ENCODE results near the gene TNFRSF14. TPM values are rescaled to one million over a fixed set of nuclear protein-coding genes. Genes with fewer than 3 reads are reported as not detected.

The TNFRSF14 gene
- total RNA-seq = 100 to 1,000 TPM in 1 of 4 donors, 10 to 100 TPM in 3; 64.9 to 105 (median 91.1) TPM

DNA sequence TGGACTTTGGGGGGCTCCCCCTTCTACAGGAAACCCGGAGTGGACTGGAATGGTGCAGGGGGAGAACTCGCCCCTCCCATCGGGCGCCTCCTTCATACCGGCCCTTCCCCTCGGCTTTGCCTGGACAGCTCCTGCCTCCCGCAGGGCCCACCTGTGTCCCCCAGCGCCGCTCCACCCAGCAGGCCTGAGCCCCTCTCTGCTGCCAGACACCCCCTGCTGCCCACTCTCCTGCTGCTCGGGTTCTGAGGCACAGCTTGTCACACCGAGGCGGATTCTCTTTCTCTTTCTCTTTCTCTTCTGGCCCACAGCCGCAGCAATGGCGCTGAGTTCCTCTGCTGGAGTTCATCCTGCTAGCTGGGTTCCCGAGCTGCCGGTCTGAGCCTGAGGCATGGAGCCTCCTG lies at the start of gene TNFRSF14:
TSS of gene TNFRSF14 (plus strand) at position 95 of the 401 bp plus-strand sequence. CDS start at position 389, 294 bp downstream.
- peak within 1 kb of the TSS; percentile 85 to 99 (median 94) for H3K27ac ChIP-seq
- H3K36me3 ChIP-seq = peaks cover 0 to 37% (median 3%) of the 10 kb centered on the region in 3 donors
- DNase-seq (ENCODE audit: low spot score in 2 of 2) = peak in 1 of 2 donors; percentile 54
- TF ChIP-seq EP300 (IDR thresholded peaks at IDR 0.05) = peak in 1 of 2 donors; percentile 7
- TF ChIP-seq POLR2A (IDR thresholded peaks at IDR 0.05) = no peak
- TF ChIP-seq, protein P1, sequence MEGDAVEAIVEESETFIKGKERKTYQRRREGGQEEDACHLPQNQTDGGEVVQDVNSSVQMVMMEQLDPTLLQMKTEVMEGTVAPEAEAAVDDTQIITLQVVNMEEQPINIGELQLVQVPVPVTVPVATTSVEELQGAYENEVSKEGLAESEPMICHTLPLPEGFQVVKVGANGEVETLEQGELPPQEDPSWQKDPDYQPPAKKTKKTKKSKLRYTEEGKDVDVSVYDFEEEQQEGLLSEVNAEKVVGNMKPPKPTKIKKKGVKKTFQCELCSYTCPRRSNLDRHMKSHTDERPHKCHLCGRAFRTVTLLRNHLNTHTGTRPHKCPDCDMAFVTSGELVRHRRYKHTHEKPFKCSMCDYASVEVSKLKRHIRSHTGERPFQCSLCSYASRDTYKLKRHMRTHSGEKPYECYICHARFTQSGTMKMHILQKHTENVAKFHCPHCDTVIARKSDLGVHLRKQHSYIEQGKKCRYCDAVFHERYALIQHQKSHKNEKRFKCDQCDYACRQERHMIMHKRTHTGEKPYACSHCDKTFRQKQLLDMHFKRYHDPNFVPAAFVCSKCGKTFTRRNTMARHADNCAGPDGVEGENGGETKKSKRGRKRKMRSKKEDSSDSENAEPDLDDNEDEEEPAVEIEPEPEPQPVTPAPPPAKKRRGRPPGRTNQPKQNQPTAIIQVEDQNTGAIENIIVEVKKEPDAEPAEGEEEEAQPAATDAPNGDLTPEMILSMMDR (IDR thresholded peaks at IDR 0.05) = peak in 1 of 5 experiments; percentile 6
- peaks cover 0 to 44% (median 25%) of the 10 kb centered on the region in 4 donors for H3K4me1 ChIP-seq
- H3K4me3 ChIP-seq = peak within 1 kb of the TSS; percentile 50 to 79 (median 66)
- no peaks in the 10 kb centered on the region for H3K9me3 ChIP-seq
- H3K27me3 ChIP-seq = no peaks in the 10 kb centered on the region
- WGBS, 2 donors = 0% methylated on average over 16 of the region's 16 CpGs

DNA sequence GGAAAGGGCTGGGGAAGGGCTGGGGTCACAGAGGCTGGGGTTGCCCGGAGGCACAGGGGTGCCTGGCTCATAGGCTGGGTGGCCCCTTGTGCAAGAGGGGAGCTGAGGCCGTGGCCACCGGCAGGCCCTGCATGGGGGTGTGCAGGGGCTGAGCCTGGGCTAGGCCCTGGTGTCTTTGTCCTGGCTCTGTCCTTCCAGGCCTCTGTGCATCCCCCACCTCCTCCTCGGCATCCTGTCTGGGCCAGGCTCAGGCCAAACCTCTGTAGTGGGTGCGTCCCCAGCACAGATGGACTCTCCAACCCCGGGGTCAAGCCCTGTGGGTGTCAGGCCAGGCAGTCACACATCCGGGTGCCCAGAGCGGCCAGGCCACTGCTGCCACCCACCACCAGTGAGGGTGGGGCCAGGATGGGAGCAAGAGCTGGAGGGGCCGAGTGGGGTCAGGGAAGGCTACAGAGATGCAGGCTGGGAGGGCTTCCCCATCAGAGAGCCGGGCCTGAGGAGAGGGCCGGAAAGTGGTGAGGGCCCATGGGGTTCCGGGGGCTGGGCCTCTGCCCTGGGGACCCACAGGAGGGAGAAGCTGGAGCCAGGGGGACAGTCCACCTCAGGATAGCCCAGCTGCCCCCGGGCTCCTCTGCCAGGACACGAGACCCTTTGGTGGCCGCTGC lies 49.1 kb upstream of the TNFRSF14 start:
- no peak overlapping the region for H3K4me3 ChIP-seq
- H3K9me3 ChIP-seq = no peaks in the 10 kb centered on the region
- H3K4me1 ChIP-seq = peaks cover 0 to 26% (median 4%) of the 10 kb centered on the region in 4 donors
- DNase-seq (ENCODE audit: low spot score in 2 of 2) = no peak
- H3K27me3 ChIP-seq = peaks cover 2 to 31% of the 10 kb centered on the region in 2 donors
- peaks cover 0 to 51% (median 30%) of the 10 kb centered on the region in 3 donors for H3K36me3 ChIP-seq
- 28 to 46% methylated on average over 12 to 15 of the region's 15 CpGs for WGBS, 2 donors
- TF ChIP-seq EP300 (IDR thresholded peaks at IDR 0.05) (no peak), POLR2A (IDR thresholded peaks at IDR 0.05) (no peak)
- TF ChIP-seq, protein P1 (IDR thresholded peaks at IDR 0.05) = no peak
- no peak overlapping the region for H3K27ac ChIP-seq

DNA sequence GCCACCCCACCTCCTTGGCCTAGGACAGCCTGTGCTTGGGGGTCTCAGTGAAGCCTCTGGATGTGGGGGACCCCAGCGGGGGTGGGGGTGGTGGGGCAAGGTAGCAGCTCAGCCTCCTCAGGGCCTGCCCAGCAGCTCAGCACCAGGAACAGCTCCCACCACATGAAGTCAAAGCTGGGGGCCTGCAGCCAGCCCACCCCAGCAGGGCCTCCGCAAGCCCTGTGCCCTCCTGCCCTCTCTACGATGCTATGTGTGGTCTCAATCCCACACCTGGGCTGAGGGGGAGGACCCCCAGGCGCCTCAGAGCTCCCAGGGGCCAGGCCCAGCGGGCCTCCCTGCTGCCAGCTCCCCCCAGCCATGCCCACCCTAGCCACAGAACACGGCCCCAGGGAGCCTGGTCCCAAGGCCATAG lies 48.4 kb upstream of the TNFRSF14 start:
- 75% methylated on average over 5 of the region's 6 CpGs; no CpG with 5 or more reads in 1 of the 2 donors for WGBS, 2 donors
- Histone ChIP-seq H3K36me3 (peaks cover 0 to 58% (median 30%) of the 10 kb centered on the region in 3 donors), H3K27ac (no peak overlapping the region), H3K27me3 (peaks cover 0 to 24% of the 10 kb centered on the region in 2 donors), H3K9me3 (no peaks in the 10 kb centered on the region), H3K4me1 (peaks cover 0 to 26% (median 4%) of the 10 kb centered on the region in 4 donors), H3K4me3 (no peak overlapping the region)
- TF ChIP-seq EP300 (IDR thresholded peaks at IDR 0.05) = no peak
- TF ChIP-seq, protein P1 (IDR thresholded peaks at IDR 0.05) = no peak
- TF ChIP-seq POLR2A (IDR thresholded peaks at IDR 0.05) = no peak
- DNase-seq (ENCODE audit: low spot score in 2 of 2) = no peak

DNA sequence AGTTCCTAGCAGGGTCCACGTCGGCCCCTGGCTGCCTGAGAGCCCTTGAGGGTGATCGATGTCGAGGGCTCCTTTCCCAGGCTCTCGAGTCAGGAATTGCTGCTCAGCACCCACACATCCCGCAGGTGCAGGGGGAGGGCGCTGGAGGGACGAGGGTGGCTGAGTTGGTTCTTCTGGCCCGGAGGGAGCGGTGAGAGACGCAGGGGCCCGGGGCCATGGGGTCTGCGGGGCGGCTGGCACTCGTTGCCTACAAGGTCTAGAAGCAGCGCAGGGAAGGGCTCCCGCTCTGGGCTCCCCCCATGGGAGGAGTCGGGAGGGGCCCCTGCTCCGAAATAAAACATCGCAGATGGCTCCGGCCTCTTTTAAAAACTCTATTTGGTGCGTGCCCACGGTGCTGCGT lies 48.0 kb upstream of the TNFRSF14 start:
- Histone ChIP-seq H3K27ac (no peak overlapping the region), H3K27me3 (peaks cover 0 to 20% of the 10 kb centered on the region in 2 donors), H3K36me3 (peaks cover 0 to 62% (median 34%) of the 10 kb centered on the region in 3 donors), H3K4me3 (no peak overlapping the region), H3K9me3 (no peaks in the 10 kb centered on the region), H3K4me1 (peaks cover 0 to 26% (median 4%) of the 10 kb centered on the region in 4 donors)
- WGBS, 2 donors = 77 to 87% methylated on average over 20 to 24 of the region's 24 CpGs
- TF ChIP-seq EP300 (IDR thresholded peaks at IDR 0.05) (no peak), POLR2A (IDR thresholded peaks at IDR 0.05) (no peak)
- TF ChIP-seq, protein P1 (IDR thresholded peaks at IDR 0.05) = no peak
- DNase-seq (ENCODE audit: low spot score in 2 of 2) = no peak

DNA sequence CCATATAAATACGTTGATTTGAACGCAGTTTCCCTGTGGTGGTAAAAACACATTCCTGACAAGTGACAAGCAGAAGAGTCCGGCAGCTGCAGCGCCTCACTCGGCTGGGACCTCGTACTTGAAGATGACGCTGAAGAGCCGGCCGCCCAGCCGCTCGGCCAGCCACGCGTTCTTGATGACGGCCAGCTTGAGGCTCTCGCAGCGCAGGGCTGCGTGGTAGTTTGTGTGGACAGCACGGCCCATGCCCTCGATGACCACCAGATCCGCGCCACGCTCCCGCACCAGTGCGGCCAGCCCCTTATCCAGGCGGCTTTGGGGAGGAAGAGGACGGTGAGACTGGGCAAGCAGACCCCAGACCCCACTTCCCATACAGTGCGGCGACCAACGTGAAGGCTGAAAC lies 47.4 kb upstream of the TNFRSF14 start:
- Histone ChIP-seq H3K9me3 (no peaks in the 10 kb centered on the region), H3K4me3 (no peak overlapping the region), H3K4me1 (peaks cover 0 to 24% (median 4%) of the 10 kb centered on the region in 4 donors), H3K27ac (no peak overlapping the region), H3K36me3 (peaks cover 2 to 68% (median 39%) of the 10 kb centered on the region in 3 donors), H3K27me3 (peaks cover 0 to 14% of the 10 kb centered on the region in 2 donors)
- no peak for TF ChIP-seq EP300 (IDR thresholded peaks at IDR 0.05)
- TF ChIP-seq POLR2A (IDR thresholded peaks at IDR 0.05) = no peak
- TF ChIP-seq, protein P1 (IDR thresholded peaks at IDR 0.05) = no peak
- 94 to 95% methylated on average over 24 to 29 of the region's 29 CpGs for WGBS, 2 donors
- no peak for DNase-seq (ENCODE audit: low spot score in 2 of 2)
